ACHN (cell line): Measurements from ENCODE around the gene CFAP77.
"Not testable (repeated sequence)": the region's sequence is repeated elsewhere in the genome, so short reads cannot be mapped to it uniquely, and the experiment has no call there.

Experiments
- DNase-seq: peaks from one replicate; pipeline ENCODE4 v3.0.0-alpha.2; 2015
- in situ Hi-C: cut with HindIII; loops from 2 replicates; pipeline ENCODE4 v1.10.0; 2017; ENCODE audit warnings: low sequenced_read_pairs, low pct_ligation_motif_present, low pct_unique_long_range_greater_than_20kb

The CFAP77 gene

DNA sequence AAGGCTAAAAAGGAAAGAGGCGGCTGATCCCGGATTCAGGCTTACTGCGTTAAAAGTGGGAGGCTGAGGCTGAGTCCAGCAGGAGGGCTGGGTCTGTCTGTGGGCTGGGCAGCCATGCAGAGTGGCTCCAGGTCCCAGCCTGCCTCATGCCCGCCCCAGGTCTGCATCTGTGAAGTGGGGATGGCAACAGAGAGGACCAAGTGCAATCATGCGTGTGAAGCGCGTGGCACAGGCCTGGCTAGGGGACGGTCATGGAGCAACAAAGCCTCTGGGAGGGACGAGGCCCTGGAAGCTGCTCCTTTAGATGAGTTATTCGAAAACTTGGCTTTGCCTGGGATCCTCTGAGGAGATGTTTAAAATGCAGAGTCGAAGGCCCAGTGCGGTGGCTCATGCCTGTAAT, 142.0 kb downstream of the CFAP77 start:
- in situ Hi-C loops = no loop called here
- no peak for DNase-seq

DNA sequence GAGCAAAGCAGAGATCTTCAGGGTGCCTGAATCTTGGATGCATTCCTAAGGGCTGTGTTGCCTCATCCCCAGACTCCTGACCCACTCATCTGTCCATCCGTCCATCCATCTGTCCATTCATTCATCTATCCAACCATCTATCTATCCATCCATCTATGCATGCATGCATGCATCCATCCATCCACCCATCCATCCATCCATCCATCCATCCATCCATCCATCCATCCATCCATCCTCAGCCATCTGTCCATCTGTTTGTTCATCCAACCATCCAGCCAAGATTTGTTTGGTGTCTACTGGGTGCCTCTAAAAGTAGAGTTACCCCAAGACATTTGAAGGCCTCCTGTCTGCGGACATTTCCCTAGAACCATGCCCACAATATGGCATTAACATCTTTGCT, 144.7 kb downstream of the CFAP77 start:
- in situ Hi-C loops = no loop called here
- no peak for DNase-seq

DNA sequence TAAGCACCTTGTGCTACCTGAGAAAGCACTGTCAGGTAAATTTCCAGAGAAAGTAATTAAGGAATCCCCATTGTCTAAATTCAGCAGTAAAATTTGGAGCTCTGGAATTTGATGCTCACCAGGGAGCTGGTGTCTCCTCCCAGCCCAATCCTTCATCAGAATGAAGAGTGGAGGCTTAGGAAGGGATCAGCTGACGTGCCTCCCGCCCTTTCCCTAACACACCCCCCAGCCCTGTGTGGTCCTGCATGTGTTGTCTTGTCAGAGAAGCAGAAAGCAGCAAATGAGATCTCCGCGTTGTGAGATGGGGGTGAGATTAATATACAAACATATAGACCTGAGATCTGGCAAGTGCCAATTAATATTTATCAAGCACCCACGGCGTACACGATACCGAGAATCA, 145.5 kb downstream of the CFAP77 start:
- in situ Hi-C loops = no loop called here
- no peak for DNase-seq

DNA sequence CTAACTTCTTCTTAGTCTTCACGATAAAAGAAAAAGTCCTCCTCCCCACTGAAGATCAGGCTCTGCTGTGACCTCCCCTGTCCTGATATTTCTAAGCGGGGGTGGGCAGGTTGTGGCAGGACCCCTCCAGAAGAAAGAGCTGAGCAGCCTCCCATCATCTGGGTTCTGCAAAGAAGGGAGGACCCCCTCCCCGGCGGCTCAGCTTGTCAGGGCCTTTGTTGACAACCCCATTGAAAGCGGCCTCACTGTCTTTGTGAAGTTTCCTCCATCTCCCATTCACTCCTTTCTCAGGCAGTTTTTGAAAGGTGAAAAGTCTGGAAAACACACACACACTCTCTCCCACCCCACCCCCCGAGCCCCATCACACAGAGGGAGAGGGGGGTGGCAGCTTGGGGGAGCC, 146.2 kb downstream of the CFAP77 start:
- in situ Hi-C loops = no loop called here
- no peak for DNase-seq

DNA sequence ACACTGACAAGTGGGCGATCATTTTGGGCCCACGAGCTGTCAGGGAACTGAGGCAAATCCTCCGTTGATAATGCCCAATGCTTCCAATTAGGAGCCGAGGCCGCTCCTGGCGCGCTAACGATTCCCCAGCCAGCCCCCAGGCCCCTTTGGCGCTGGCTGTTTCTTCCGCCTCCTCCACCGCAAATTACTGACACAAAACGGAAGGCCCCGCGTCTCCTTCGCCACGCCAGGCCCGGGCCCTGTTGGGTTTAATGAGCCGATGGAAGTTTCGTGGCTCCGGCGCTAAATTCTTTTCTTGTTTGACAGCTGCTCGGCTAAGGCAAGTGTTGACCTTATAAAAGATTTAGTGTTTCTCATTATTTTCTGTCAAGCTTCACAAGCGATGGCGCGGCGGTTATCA, 146.7 kb downstream of the CFAP77 start:
- in situ Hi-C loops = no loop called here
- DNase-seq = no peak

DNA sequence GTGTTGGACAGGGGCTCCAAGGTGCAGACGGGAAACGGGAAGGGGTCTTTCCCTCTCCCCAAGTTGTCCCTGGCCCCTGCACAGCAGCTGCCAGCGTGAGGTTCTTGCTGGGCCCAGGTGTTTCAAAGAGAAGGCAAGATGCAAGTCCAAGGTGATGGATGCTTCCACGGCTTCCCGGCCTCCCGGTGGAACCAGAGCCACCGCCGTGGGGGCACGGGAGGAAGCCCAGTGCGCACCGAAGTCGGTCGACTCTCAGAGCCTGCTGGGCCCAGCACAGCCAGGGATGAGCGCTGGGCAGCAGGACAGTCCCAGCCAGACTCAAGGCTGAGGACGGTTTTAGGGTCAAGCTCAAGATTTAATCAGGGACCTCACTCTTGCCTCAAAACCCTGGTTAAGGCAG, 147.1 kb downstream of the CFAP77 start:
- no peak for DNase-seq
- in situ Hi-C loops = no loop called here

DNA sequence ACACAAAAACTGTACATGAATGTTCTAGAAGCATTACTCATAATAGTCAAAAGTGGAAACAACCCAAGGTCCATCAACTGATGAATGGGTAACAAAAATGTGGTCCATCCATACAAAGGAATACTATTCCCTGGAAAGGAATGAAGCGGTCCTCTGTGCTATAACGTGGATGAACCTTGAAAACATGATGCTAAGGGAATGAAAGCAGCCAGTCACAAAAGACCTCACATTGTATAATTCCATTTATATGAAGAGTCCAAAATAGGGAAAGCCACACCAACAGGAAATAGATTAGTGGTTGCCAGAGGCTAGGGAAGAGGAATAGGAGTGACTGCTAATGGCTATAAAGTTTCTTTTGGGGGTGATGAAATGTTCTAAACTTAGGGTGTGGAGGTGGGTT, 149.7 kb downstream of the CFAP77 start:
- in situ Hi-C loops = no loop called here
- DNase-seq = no peak

DNA sequence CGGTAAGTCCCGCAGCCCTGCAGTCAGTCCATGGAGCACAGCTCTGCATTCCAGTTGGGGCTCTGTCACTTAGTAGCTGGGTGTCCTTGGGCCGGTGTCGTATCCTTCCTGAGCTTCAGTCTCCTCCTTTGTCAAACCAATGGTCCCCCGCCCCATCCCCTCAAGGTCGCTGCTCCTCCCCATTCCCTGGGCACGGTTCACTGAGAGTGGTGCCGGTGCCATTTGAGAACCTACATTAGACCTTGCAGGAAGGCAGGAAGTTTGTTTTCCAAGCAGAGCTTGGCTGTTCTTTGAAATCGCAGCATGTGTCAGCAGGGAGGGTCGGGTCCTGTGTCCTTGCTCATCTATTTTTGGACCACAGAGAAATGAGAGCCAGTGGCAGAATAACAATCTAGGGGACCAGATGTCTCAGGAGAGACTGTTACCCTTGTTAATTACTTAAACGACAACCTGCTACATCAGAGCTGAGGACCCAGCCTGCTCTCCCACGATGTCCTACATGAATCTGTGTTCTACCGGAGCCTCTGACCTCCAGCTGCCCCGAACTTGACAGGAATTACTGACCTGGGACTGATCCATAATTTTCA, 150.7 kb downstream of the CFAP77 start:
- no peak for DNase-seq
- in situ Hi-C loops = no loop called here

DNA sequence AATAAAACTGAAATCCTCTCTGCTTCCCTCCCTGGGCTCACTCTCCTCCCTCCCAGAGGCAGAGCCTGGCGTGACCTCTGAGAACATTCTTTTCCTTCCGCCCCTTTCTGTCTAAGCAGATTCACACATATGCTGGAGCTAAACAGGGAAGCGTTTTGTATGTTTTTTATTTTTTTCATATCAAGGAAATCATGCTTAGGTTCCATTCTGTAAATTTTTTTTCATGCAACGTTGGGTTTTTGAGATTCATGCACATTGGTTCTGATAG, 152.2 kb downstream of the CFAP77 start:
- in situ Hi-C loops = no loop called here
- DNase-seq = no peak

DNA sequence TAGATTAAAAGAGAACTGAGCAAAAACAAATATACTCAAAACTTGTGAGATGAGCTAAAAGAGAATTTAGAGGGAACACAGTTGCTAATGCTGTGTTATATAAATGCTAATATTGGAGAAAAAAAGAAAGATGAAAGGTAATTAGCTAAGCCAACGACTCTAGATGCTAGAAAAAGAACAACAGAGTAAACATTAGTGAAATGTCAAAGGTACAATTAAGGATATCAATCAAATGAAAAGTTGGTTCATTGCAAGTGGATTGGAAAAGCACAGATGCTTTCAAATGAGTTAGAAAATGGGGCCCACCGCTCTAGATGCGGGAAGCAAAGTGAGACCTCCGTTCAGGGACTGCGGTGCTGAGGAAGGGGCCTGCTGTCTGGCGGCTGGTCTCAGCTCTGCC, 154.5 kb downstream of the CFAP77 start:
- no peak for DNase-seq
- in situ Hi-C loops = no loop called here

DNA sequence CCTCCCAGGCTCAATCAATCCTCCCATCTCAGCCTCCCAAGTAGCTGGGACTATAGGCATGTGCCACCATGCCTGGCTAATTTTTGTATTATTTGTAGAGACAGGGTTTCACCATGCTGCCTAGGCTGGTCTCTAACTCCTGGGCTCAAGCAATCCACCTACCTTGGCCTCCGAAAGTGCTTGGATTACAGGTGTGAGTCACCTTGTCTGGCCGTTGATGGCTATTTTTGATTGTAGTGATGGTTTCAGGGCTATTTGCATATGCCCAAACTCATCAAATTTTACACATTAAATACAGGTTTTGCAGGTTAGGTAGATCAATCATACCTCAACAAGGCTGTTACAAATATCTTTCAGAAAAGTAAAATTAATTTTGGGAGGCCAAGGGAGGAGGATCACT, 158.8 kb downstream of the CFAP77 start:
- DNase-seq, in situ Hi-C loops: not testable (repeated sequence)

DNA sequence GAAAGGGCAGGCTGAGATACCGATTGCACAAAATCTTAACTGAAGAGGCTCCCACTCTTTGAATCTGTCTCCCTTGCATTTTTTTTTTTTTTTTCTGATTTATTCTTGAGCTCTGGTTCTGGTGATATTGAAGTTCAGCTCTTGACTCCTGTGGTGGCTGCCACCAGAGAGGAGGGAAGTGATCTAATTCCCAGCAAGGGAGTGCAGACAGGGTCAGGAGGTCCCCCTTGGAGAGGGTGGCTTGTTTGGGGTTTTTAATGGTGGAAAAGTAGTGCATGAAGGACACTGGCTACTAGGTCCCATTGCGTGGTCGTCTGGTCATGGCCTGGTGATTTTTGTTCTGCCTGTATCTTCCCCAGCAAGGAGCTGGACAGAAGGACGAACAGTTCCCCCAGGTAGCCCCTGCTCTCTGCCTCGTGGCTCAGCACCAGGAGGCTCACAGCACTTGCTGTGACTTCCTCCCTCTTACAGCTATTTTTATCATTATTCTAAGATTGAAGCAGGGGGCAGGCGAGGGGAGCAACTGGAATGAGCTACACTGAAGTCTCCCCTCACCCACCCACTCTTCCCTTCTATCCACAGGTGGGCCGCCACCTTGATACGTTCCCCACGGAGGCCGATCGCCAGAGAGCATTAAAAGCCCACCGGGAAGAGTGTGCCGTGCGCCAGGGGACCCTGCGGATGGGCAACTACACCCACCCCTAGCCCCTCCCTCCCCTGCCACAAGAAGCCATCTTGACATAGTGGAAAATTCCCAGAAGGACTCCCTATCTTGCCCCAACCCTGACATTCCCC, 162.0 kb downstream of the CFAP77 start:
- in situ Hi-C loops = no loop called here
- DNase-seq = no peak

DNA sequence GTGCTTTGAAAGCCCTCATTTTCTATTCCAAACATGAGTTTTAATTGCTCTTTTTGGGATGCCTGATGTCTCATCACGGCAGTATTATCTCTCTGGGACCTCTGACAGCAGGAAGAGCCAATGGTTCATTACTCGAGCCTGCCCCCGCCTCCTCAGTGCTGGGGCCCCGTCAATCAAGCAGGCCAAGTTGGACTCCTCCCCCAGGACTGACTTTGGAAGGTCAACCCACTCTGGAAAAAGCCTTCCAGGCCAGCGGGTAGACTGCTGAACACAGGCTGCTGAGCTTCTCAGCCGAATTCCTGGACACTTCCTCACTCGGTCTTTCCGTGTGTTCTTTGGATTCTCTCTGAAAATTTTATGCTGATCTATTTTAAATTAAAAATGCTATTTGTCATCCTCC, 162.9 kb downstream of the CFAP77 start:
- no peak for DNase-seq
- in situ Hi-C loops = no loop called here

DNA sequence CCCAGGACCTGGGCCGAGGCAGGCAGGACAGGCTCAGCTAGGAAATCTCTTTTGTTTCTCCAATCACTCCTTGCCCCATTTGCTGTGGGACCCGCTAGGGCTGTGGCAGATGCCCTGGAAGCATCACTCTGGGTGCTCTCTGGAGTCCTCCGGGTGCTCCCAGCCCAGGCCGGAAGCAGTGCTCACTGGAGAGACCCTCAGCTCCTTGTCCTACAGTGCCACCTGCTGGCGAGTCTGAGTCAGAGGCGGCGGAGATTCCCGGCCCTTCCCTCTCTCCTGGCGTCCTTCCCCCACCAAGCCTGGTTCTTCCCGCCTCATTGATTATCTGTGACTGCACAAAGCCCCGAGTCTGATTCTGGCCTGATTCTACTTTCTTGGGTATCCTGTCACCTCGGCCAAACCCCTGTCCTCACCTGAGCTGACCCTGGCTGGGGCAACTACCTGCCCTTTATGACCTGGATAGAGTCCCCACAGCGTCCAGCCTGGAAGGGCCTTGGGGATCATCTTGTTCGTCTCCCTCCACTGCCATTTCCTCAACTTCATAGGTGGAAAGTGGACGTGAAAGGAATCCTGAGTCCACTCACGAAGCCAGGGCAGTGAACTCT, 165.1 kb downstream of the CFAP77 start:
- DNase-seq = peak; percentile 74
- in situ Hi-C loops = no loop called here

DNA sequence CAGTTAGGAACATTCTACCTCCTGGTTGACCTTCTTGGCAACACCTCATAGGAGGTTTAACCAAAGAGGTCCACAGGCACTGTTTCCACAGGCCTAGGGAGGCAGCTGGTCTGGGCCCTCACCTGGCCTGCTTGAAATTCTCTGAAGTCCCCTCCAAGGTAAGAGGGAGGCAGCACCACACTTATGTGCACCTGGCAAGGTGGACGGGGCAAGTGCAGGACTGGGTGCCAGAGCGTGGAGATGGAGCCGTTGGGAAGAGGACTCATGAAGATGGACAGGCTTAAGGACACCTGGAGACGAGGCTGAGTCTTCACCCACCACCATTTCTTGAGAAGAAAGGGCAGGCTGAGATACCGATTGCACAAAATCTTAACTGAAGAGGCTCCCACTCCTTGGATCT, 165.8 kb downstream of the CFAP77 start:
- in situ Hi-C loops = no loop called here
- no peak for DNase-seq

DNA sequence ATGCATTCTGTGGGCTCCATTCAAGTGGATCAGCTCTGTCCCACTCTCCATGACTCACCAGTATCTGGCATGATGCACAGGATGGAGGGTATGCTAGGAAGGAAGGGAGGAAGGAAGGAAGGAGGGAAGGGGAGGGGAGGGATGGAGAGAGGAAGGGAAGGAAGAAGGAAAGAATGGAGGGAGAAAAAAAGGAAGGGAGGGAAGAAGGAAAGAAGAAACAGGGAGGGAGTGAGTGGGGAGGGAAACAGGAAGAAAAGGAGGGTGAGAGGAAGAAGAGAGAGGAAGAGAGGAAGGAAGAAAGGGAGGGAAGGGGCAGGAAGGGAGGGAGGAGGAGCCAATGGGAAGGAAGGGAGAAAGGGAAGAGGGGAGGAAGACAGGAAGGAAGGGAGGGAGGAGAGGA, 167.1 kb downstream of the CFAP77 start:
- DNase-seq = no peak
- in situ Hi-C loops = no loop called here

DNA sequence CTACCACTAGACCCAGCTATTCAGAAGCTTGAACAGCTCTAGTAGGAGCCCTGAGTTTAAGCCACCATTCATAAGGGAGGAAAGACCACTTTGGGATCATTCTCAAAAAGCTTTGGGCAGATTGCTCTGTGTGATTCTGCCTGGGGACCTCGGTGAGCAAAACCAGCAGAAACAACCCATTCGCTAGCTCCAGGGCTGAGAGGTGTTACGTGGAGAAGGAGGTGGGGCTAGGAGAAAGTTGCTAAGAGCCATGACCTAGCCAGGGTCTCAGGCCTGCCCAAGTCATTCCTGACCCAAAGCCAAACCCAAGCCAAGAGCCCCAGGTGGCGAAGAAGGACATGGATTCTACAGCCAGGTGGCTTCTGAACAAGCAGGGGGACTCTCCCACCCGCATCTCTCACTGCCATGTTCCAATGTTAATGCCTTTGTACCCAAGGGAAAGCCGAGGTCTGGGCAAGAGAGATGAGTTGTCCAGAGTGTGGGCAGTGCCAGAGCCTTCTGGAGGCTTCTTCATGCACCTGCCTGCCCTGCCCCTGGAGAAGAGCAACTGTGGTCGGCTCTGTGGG, 168.4 kb downstream of the CFAP77 start:
- in situ Hi-C loops = no loop called here

DNA sequence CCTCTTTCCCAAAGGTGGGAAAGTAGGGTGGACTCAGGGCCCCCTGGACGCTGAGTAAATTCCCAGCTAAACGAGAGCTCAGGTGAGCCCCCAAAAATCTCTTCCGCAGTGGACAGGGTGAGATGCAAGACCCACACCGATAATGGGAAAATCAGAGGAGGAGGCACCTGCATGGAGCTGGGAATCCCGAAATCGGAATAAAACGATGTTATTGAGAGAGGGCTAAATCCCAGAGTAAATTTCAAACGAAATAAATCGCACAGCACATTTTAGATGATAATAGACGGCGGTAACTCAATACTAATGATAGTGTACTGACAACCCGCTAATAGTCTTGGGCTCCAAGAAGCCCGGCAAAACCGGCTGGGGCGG, 169.4 kb downstream of the CFAP77 start:
- DNase-seq = no peak
- in situ Hi-C loops = no loop called here

More for the DNA sequence above, 168.4 kb downstream of the CFAP77 start:
- DNase-seq = no peak

DNA sequence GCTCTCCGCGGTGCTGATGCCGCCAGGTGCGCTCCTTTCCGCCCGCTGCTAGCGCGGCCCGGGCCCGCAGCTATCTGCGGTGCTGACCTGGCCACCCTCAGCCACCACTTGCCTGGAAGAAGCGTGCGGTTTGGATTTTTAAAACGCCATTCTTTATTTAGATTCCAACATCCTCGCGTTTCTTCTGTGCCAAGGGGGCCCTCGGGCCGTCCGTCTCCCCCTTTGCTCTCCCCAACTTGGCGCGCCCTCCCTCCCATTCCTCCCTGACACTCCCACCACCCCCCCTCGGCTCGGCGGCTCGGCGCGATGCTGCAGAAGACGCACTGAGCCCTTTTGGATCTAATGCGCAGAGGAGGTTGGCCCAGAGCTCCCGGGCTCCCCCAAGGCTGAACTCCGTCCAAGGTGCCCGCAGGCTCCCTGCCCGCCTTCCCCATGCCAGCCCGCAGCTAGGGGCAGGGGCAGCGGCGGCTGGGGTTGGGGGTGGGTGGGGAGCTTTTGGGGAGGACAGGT, 172.3 kb downstream of the CFAP77 start, which contains the start of gene BARHL1:
Gene BARHL1, plus strand, starts transcription at position 331 of the 510 bp plus-strand sequence. CDS start 192 bp downstream, outside the sequence.
- in situ Hi-C loops = no loop called here
- no peak for DNase-seq
